ENCODE data around the gene EDC4.

- TF ChIP-seq, protein P1, sequence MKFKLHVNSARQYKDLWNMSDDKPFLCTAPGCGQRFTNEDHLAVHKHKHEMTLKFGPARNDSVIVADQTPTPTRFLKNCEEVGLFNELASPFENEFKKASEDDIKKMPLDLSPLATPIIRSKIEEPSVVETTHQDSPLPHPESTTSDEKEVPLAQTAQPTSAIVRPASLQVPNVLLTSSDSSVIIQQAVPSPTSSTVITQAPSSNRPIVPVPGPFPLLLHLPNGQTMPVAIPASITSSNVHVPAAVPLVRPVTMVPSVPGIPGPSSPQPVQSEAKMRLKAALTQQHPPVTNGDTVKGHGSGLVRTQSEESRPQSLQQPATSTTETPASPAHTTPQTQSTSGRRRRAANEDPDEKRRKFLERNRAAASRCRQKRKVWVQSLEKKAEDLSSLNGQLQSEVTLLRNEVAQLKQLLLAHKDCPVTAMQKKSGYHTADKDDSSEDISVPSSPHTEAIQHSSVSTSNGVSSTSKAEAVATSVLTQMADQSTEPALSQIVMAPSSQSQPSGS (IDR thresholded peaks at IDR 0.05; ENCODE audit: low read length) = no peak
- TF ChIP-seq GTF2F1 (IDR thresholded peaks at IDR 0.05; ENCODE audit: borderline replicate concordance, low read depth, low read length) (no peak), EZH2 (IDR thresholded peaks at IDR 0.05; ENCODE audit: low read depth, low read length, severe bottlenecking) (no peak), CBX8 (IDR thresholded peaks at IDR 0.05; ENCODE audit: borderline replicate concordance, low read depth, low read length) (no peak), EP300 (IDR thresholded peaks at IDR 0.05; ENCODE audit: borderline replicate concordance in 1 of 2, low read depth in 2 of 2, low read length in 2 of 2) (no peak), TBP (IDR thresholded peaks at IDR 0.05; ENCODE audit: low read depth, low read length) (no peak), SUZ12 (IDR thresholded peaks at IDR 0.05; ENCODE audit: low read length) (no peak), CHD1 (IDR thresholded peaks at IDR 0.05; ENCODE audit: low read depth, low read length) (no peak), EGR1 (IDR thresholded peaks at IDR 0.05; ENCODE audit: borderline replicate concordance, low read depth, low read length) (no peak), BRCA1 (IDR thresholded peaks at IDR 0.05; ENCODE audit: low read depth, low read length) (no peak), JUND (IDR thresholded peaks at IDR 0.05; ENCODE audit: low read length) (no peak)
- TF ChIP-seq, protein P2, sequence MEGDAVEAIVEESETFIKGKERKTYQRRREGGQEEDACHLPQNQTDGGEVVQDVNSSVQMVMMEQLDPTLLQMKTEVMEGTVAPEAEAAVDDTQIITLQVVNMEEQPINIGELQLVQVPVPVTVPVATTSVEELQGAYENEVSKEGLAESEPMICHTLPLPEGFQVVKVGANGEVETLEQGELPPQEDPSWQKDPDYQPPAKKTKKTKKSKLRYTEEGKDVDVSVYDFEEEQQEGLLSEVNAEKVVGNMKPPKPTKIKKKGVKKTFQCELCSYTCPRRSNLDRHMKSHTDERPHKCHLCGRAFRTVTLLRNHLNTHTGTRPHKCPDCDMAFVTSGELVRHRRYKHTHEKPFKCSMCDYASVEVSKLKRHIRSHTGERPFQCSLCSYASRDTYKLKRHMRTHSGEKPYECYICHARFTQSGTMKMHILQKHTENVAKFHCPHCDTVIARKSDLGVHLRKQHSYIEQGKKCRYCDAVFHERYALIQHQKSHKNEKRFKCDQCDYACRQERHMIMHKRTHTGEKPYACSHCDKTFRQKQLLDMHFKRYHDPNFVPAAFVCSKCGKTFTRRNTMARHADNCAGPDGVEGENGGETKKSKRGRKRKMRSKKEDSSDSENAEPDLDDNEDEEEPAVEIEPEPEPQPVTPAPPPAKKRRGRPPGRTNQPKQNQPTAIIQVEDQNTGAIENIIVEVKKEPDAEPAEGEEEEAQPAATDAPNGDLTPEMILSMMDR (IDR thresholded peaks at IDR 0.05; ENCODE audit: control extremely low read depth in 1 of 3, insufficient read depth in 1 of 3, low read depth in 1 of 3, low read length in 3 of 3) = peak; percentile 34 to 49 (median 43)
These were observed 30.1 kb upstream of the EDC4 start for GRCh38 chr16:67842509-67843342.

Measured in H1 (cell line).